Pulmonary artery endothelial cell (primary cell): Measurements from ENCODE around the gene WNT7A. TPM values are rescaled to one million over a fixed set of nuclear protein-coding genes. Genes with fewer than 3 reads are reported as not detected.
"Not testable (repeated sequence)": the region's sequence is repeated elsewhere in the genome, so short reads cannot be mapped to it uniquely, and the experiment has no call there.

ENCODE experiments used
- DNase-seq: peaks from one replicate; pipeline ENCODE4 v3.0.0-alpha.2; 2011; ENCODE audit warnings: low read depth, low spot score
- total RNA-seq: library from RNA; depleted of rRNA; stranded (reverse); fragments of >200 nt; gene quantifications from 2 replicates; pipeline ENCODE4 v1.2.3, GENCODE V29; 2014

The WNT7A gene
- total RNA-seq, 1 donor from 2014 or later: not detected

DNA sequence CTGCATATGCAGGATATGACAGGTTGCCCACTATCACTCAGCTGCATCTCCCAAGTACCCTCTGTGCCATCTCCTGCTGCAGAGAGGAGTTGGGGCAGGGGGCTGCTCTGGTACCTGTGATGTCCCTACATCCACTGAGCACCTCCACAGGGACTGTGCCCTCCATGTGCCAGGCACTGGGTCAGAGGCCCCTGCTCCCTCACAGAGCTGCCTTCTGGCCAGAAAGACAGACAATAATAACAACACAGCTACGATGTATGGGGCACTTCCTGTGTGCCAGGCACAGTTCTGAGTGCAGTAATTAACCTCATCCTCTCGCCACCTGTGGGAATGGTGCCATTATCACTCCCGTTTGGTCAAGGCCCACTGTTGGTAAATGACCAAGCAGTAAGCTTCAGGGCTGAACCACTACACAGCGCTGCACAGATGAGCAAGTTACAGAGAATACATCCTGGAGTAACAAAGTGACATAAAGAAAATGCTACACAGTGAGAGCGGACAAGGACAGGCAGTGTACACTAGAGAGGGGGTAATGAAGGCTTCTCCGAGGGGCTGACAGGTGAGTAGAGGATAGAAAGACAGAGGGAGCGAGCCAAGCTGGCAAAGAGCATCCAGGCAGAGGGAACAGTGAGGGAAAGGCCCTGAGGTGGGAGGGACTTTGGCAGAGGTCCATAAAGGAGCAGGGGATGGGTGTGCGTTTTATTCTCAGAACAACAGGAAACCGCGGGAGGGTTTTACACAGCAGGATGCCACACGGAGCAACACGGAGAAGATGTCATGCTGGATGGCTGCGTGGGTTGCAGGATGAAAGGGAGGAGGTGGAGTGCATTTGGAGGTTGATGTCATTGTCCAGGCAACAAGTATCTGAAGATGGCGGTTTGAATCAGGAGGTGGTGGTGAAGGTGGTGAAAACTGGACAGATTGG, 13.6 kb downstream of the WNT7A start:
- no peak for DNase-seq

- no peak for DNase-seq
Observed at GRCh38 chr3:13865581-13865980, 14.3 kb downstream of the WNT7A start.

DNA sequence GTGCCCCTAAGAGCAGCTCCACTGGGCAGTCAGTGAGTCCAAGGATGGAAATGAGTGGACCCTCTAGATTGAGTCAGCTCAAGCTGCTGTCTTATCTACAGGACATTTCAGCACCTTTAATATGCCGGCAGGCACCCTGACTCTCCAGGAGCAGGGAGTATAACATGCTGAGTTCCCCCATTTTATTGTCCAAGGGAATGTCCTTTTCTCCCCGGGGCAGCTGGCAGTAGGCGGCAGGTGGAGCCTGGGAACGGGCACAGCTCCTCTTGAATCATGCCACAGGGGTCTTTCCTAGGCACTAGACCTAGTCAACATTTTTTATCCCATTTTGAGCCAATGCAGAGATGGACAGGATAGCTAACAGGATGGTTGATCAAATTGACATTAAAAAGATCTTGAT, 14.8 kb downstream of the WNT7A start:
- no peak for DNase-seq

DNA sequence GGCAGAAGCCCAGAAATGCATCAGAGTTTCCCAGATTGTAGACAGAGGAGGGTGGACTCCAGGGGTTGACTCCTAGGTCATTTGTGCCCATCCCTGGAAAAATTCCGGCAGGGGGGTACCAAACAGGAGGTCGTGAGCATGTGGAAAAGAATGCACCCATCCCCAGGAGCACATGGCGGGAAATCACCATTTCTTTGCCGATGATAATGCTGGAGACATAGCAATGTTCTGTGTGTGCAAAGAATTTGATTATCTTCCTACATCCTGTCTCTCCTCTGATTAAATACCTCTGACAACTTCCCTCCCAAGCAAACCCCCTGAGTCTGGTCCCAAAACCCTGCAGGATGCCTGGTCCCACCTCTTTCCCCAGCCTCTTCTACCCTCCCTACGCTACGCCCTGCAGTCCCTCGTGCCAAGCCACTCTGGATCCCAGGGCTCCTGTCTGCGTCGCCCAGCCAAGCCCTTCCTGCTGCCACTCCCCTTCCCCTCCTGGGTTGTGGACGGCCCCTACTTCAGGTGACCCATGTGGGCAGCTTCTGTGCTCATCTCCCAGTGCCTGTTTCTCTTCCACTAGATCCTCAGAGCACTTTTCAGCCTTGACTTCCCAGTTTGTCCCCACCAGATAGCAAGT, 15.8 kb downstream of the WNT7A start:
- DNase-seq: no peak

DNA sequence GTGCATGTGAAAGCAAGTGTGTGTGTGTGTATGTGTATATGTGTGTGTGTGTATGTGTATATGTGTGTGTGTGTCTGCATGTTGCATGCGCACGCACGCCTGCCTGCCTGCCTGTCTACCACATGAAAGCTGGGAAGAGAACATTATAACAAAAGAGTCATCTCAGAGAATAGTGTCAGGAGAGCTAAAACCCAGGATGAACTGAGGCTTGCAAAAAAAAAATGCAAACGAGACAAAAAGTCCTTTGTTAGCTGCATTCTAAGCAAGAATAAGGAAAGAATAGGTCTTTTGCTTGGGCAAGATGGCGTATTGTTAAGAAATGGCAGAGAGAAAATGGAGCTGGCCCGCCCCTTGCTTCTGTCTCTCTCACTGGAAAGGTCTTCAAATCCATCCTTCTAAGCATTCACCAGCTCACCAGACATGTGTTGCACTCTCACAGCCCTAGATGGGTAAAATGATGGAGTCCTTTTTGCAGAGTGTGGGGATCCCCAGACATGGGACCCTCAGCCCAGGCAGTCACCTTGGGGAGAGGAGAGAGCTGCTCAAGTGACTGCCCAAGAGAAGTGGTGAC, 16.4 kb downstream of the WNT7A start:
- DNase-seq: no peak

DNA sequence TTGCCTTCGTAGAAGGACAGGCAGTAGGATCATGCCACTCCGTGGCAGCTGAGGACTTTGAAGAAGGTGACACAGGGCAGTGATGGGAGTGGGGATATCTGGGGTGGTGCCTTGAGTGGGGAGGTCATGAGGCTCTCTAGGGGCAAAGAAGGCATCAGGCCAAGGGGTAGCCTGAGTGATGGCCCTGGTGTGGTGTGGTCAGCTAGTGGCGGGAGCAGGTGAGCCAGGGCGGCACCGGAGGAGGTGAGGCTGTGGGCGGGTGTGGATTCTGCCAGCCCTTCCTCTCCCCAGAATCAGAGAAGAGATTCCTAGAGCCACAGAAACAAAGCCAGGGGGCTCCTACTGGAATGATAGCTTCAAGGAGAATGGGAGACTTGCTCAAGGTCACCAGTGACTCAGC, 18.4 kb downstream of the WNT7A start:
- DNase-seq: no peak

- no peak for DNase-seq
Observed at GRCh38 chr3:13860001-13860400, 19.9 kb downstream of the WNT7A start.

GRCh38 chr3:13858768-13859520, 20.9 kb downstream of the WNT7A start:
- DNase-seq: no peak

GRCh38 chr3:13857702-13858380, 22.0 kb downstream of the WNT7A start:
- DNase-seq: no peak

DNA sequence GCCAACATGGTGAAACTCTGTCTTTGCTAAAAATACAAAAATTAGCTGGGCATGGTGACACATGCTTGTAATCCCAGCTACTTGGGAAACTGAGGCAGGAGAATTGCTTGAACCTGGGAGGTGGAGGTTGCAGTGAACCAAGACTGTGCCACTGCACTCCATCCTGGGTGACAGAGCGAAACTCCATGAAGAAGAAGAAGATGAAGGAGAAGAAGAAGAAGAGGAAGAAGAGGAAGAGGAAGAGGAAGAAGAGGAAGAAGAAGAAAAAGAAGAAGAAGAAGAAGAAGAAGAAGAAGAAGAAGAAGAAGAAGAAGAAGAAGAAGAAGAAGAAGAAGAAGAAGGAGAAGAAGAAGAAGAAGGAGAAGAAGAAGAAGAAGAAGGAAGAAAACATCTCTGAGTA, 23.2 kb downstream of the WNT7A start:
- not testable (repeated sequence) for DNase-seq

- DNase-seq: no peak
Observed at GRCh38 chr3:13856006-13856405, 23.9 kb downstream of the WNT7A start.

DNA sequence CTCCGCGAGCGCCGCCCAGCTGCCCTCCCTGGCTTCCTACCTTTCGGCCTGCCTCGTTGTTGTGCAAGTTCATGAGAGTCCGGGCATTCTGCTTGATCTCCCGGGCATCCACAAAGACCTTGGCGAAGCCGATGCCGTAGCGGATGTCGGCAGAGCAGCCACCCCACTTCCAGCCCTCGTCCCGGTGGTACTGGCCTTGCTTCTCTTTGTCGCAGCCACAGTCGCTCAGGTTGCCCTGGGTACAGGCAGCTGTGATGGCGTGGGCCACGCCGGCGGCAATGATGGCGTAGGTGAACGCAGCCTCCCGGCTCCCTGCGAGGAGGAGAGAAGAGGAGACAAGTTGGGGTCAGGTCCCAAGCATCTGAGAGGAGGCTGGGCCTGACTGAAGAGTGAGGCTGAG, 25.4 kb downstream of the WNT7A start:
- no peak for DNase-seq

DNA sequence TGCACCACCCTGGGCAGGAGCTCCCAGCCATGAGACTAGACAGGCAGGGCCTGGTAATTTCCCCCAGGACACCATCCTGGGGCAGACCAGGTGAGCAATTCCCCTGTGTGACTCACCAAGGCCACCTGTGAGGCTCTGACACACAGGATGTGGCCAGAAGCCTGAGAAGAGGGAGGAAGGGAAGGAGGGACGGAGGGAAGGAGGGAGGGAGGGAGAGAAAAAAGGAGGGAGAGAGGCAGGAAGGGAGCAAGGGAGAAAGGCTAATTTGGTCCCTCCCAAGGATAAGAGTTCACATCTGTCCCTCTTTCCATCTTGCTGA, 25.9 kb downstream of the WNT7A start:
- DNase-seq: no peak

DNA sequence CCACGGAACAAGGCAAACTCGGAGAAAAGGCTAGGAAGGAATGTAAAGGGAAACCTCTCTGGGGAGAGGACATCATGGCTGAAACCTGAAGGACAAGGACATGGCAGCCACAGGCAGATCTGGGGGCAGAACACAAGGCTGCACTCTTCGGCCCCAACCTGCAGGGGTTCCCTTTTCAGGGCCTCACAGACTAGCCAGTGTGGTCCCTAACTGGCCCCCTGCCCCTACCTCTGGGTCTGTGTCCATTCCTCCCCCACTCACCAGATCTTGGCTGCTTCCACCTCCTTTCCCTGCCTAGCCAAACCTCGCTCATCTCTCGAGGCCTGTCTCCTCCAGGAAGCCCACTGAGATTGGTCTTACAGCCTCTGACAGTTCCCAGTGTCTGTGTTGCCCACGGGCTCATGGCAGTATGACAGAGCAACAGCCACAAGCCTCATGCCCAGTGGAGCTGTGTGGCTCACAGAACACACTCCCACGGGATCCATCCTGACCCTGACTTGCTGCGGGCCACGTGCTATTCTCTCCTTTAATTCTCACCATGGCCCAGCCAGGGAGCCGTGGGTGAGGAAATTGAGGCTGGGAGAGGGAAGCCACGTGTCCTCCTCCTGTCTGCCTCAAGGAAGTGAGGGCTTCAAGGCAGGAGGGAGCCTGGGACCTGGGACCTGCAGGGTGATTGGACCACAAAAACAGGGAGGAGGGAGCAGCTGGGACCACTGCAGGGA, 26.5 kb downstream of the WNT7A start:
- no peak for DNase-seq

- no peak for DNase-seq
Observed at GRCh38 chr3:13852638-13853009, 27.2 kb downstream of the WNT7A start.

GRCh38 chr3:13851997-13852637, 27.8 kb downstream of the WNT7A start:
- no peak for DNase-seq

- no peak for DNase-seq
Observed at GRCh38 chr3:13851091-13851849, 28.6 kb downstream of the WNT7A start.

GRCh38 chr3:13850161-13850945, 29.5 kb downstream of the WNT7A start:
- DNase-seq: no peak

- no peak for DNase-seq
Observed at GRCh38 chr3:13849018-13849417, 30.9 kb downstream of the WNT7A start.
